Measurements from ENCODE around the gene SLC38A5. TPM values are rescaled to one million over a fixed set of nuclear protein-coding genes. Genes with fewer than 3 reads are reported as not detected.

SLC38A5 gene
- total and polyA plus RNA-seq, 9 of the 15 experiments (the other 6 are each of a cell fraction or from before 2014, with no cell fraction given) = 9.3 to 228 (median 142) TPM

GRCh38 chrX:48475774-48476577, 5.9 kb upstream of the SLC38A5 start, which contains the start of gene FTSJ1 (continued):
- TF ChIP-seq ZNF3 (CRISPR knock-in tag; IDR thresholded peaks at IDR 0.05) (no peak), KLF6 (CRISPR knock-in tag; IDR thresholded peaks at IDR 0.05; ENCODE audit: borderline replicate concordance) (no peak), GATAD2A (IDR thresholded peaks at IDR 0.05) (no peak), SMARCA5 (IDR thresholded peaks at IDR 0.05) (no peak), ZNF77 (CRISPR knock-in tag; IDR thresholded peaks at IDR 0.05) (no peak), HMBOX1 (IDR thresholded peaks at IDR 0.05) (no peak), NFATC3 (IDR thresholded peaks at IDR 0.05) (no peak), PRMT5 (CRISPR knock-in tag; IDR thresholded peaks at IDR 0.05) (no peak), NCOA1 (IDR thresholded peaks at IDR 0.05; ENCODE audit: low read depth) (no peak), SLC30A9 (CRISPR knock-in tag; IDR thresholded peaks at IDR 0.05) (no peak), RUNX1 (IDR thresholded peaks at IDR 0.05; ENCODE audit: low read depth) (no peak), MAX (CRISPR knock-in tag; IDR thresholded peaks at IDR 0.05) (peak; percentile 83), KHSRP (IDR thresholded peaks at IDR 0.05) (no peak), BCL6 (CRISPR knock-in tag; IDR thresholded peaks at IDR 0.05) (no peak), HNRNPLL (IDR thresholded peaks at IDR 0.05; ENCODE audit: low read depth, low read length, poor library complexity, severe bottlenecking) (peak; percentile 71), DPF2 (IDR thresholded peaks at IDR 0.05) (no peak), GABPB2 (CRISPR knock-in tag; conservative IDR thresholded peaks at IDR 0.05) (no peak), ARID1B (IDR thresholded peaks at IDR 0.05) (no peak), TOE1 (IDR thresholded peaks at IDR 0.05; ENCODE audit: borderline replicate concordance) (no peak), TOE1 (CRISPR knock-in tag; IDR thresholded peaks at IDR 0.05; ENCODE audit: borderline replicate concordance, low read depth) (no peak), SMAD1 (IDR thresholded peaks at IDR 0.05; ENCODE audit: low read depth, low read length, partially characterized antibody) (no peak), HMGN3 (IDR thresholded peaks at IDR 0.05; ENCODE audit: borderline replicate concordance, extremely low read depth, insufficient read length, low read depth, low read length) (peak; percentile 54), E2F3 (CRISPR knock-in tag; IDR thresholded peaks at IDR 0.05) (no peak), ADNP (tag; IDR thresholded peaks at IDR 0.05) (no peak), HLTF (IDR thresholded peaks at IDR 0.05) (no peak)
- TF ChIP-seq, protein P1, sequence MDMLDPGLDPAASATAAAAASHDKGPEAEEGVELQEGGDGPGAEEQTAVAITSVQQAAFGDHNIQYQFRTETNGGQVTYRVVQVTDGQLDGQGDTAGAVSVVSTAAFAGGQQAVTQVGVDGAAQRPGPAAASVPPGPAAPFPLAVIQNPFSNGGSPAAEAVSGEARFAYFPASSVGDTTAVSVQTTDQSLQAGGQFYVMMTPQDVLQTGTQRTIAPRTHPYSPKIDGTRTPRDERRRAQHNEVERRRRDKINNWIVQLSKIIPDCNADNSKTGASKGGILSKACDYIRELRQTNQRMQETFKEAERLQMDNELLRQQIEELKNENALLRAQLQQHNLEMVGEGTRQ (CRISPR knock-in tag; IDR thresholded peaks at IDR 0.05) = no peak
- TF ChIP-seq, protein P2, sequence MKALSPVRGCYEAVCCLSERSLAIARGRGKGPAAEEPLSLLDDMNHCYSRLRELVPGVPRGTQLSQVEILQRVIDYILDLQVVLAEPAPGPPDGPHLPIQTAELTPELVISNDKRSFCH (CRISPR knock-in tag; IDR thresholded peaks at IDR 0.05) = no peak
- TF ChIP-seq, protein P2 (tag; IDR thresholded peaks at IDR 0.05) = no peak
- TF ChIP-seq, protein P3, sequence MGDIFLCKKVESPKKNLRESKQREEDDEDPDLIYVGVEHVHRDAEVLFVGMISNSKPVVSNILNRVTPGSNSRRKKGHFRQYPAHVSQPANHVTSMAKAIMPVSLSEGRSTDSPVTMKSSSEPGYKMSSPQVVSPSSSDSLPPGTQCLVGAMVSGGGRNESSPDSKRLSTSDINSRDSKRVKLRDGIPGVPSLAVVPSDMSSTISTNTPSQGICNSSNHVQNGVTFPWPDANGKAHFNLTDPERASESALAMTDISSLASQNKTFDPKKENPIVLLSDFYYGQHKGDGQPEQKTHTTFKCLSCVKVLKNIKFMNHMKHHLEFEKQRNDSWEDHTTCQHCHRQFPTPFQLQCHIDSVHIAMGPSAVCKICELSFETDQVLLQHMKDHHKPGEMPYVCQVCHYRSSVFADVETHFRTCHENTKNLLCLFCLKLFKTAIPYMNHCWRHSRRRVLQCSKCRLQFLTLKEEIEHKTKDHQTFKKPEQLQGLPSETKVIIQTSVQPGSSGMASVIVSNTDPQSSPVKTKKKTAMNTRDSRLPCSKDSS (IDR thresholded peaks at IDR 0.05; ENCODE audit: low read depth, partially characterized antibody) = no peak

Data from K562 (cell line).